Stimulated activated CD4-positive, alpha-beta T cell treated with anti-CD3 and anti-CD28 coated beads, Interleukin-2, amount 100 ng/mL, for 24 hours (primary cell): ENCODE results near the gene RGL1.

ENCODE experiments used
- DNase-seq, 2 donors: peaks; one replicate each; pipeline ENCODE4 v3.0.0-alpha.2; 2020

The RGL1 gene

GRCh38 chr1:183824291-183824690 lies 19.4 kb downstream of the RGL1 start:
- no peak for DNase-seq

- DNase-seq: no peak
Measured at GRCh38 chr1:183827801-183828200, 22.9 kb downstream of the RGL1 start.

- DNase-seq: no peak
Measured at GRCh38 chr1:183830389-183830788, 25.5 kb downstream of the RGL1 start.

- DNase-seq: no peak
Measured at GRCh38 chr1:183831311-183831710, 26.4 kb downstream of the RGL1 start.

GRCh38 chr1:183832459-183832858 lies 27.5 kb downstream of the RGL1 start:
- DNase-seq: no peak

- DNase-seq: no peak
Measured at GRCh38 chr1:183834568-183834967, 29.6 kb downstream of the RGL1 start.

- no peak for DNase-seq
Measured at GRCh38 chr1:183836598-183836997, 31.7 kb downstream of the RGL1 start.

- no peak for DNase-seq
Measured at GRCh38 chr1:183837062-183837461, 32.1 kb downstream of the RGL1 start.

GRCh38 chr1:183838221-183838620 lies 33.3 kb downstream of the RGL1 start:
- no peak for DNase-seq

GRCh38 chr1:183840140-183840539 lies 35.2 kb downstream of the RGL1 start:
- no peak for DNase-seq

- DNase-seq: no peak
Measured at GRCh38 chr1:183841550-183841949, 36.6 kb downstream of the RGL1 start.

- DNase-seq: peak; percentile 17 to 20
Measured at GRCh38 chr1:183841950-183842794, 37.3 kb downstream of the RGL1 start.

GRCh38 chr1:183842795-183843144 lies 37.9 kb downstream of the RGL1 start:
- no peak for DNase-seq

GRCh38 chr1:183844806-183845205 lies 39.9 kb downstream of the RGL1 start:
- no peak for DNase-seq

GRCh38 chr1:183845681-183846080 lies 40.8 kb downstream of the RGL1 start:
- no peak for DNase-seq

GRCh38 chr1:183847641-183848040 lies 42.7 kb downstream of the RGL1 start:
- DNase-seq: no peak

- no peak for DNase-seq
Measured at GRCh38 chr1:183850852-183851251, 45.9 kb downstream of the RGL1 start.

GRCh38 chr1:183859119-183859518 lies 54.2 kb downstream of the RGL1 start:
- DNase-seq: no peak

- no peak for DNase-seq
Measured at GRCh38 chr1:183859831-183860230, 54.9 kb downstream of the RGL1 start.

GRCh38 chr1:183862967-183863366 lies 58.0 kb downstream of the RGL1 start:
- no peak for DNase-seq

GRCh38 chr1:183863852-183864251 lies 58.9 kb downstream of the RGL1 start:
- no peak for DNase-seq

- DNase-seq: no peak
Measured at GRCh38 chr1:183864611-183865010, 59.7 kb downstream of the RGL1 start.

- no peak for DNase-seq
Measured at GRCh38 chr1:183869230-183869629, 64.3 kb downstream of the RGL1 start.

- DNase-seq: no peak
Measured at GRCh38 chr1:183869664-183870063, 64.7 kb downstream of the RGL1 start.
